ENCODE measurements around the gene AMN.
"Not testable (repeated sequence)": the region's sequence is repeated elsewhere in the genome, so short reads cannot be mapped to it uniquely, and the experiment has no call there.

AMN gene

GRCh38 chr14:102891111-102891510 is 31.4 kb upstream of the AMN start:
- Mint-ChIP-seq H3K9me3 (no peaks in the 10 kb centered on the region), H3K4me1 (peaks cover 4 to 23% of the 10 kb centered on the region in 2 donors), H3K27ac (no peak overlapping the region), H3K36me3 (peaks cover 50 to 66% of the 10 kb centered on the region in 2 donors), H3K27me3 (no peaks in the 10 kb centered on the region), H3K4me3 (no peak overlapping the region)
- DNase-seq (no peak), ATAC-seq (replicated peaks) (no peak)

GRCh38 chr14:102891556-102891955 is 30.9 kb upstream of the AMN start:
- H3K4me3 Mint-ChIP-seq: no peak overlapping the region
- no peaks in the 10 kb centered on the region for H3K27me3 Mint-ChIP-seq
- DNase-seq (no peak), ATAC-seq (replicated peaks) (no peak)
- H3K9me3 Mint-ChIP-seq: no peaks in the 10 kb centered on the region
- H3K4me1 Mint-ChIP-seq: peaks cover 4 to 25% of the 10 kb centered on the region in 2 donors
- H3K27ac Mint-ChIP-seq: no peak overlapping the region
- H3K36me3 Mint-ChIP-seq: peaks cover 51 to 65% of the 10 kb centered on the region in 2 donors

- Mint-ChIP-seq H3K36me3 (peaks cover 51 to 61% of the 10 kb centered on the region in 2 donors), H3K27ac (no peak overlapping the region), H3K4me3 (no peak overlapping the region), H3K27me3 (no peaks in the 10 kb centered on the region), H3K4me1 (peaks cover 7 to 29% of the 10 kb centered on the region in 2 donors), H3K9me3 (no peaks in the 10 kb centered on the region)
- no peak for DNase-seq
- no peak for ATAC-seq (replicated peaks)
Observed at GRCh38 chr14:102892651-102893050, 29.8 kb upstream of the AMN start.

- Mint-ChIP-seq H3K9me3 (no peaks in the 10 kb centered on the region), H3K27me3 (no peaks in the 10 kb centered on the region), H3K36me3 (peaks cover 48 to 58% of the 10 kb centered on the region in 2 donors), H3K4me1 (peaks cover 13 to 37% of the 10 kb centered on the region in 2 donors), H3K4me3 (peak overlapping the region in 1 of 2 donors; percentile 32), H3K27ac (peak overlapping the region; percentile 75)
- ATAC-seq (replicated peaks) (peak; percentile 84 to 92), DNase-seq (peak; percentile 41)
Observed at GRCh38 chr14:102893452-102893851, 29.0 kb upstream of the AMN start.

GRCh38 chr14:102896735-102897134 is 25.7 kb upstream of the AMN start:
- H3K4me3 Mint-ChIP-seq; H3K9me3 Mint-ChIP-seq; DNase-seq; ATAC-seq (replicated peaks); H3K27me3 Mint-ChIP-seq; H3K27ac Mint-ChIP-seq: not testable (repeated sequence)
- peaks cover 35 to 70% of the 10 kb centered on the region in 2 donors for H3K4me1 Mint-ChIP-seq
- peaks cover 57 to 59% of the 10 kb centered on the region in 2 donors for H3K36me3 Mint-ChIP-seq

- ATAC-seq (replicated peaks) (no peak), DNase-seq (no peak)
- H3K27ac Mint-ChIP-seq: peak overlapping the region; percentile 85
- H3K36me3 Mint-ChIP-seq: peaks cover 59 to 60% of the 10 kb centered on the region in 2 donors
- peak overlapping the region in 1 of 2 donors; percentile 10 for H3K4me3 Mint-ChIP-seq
- H3K9me3 Mint-ChIP-seq: no peaks in the 10 kb centered on the region
- H3K4me1 Mint-ChIP-seq: peaks cover 42 to 77% of the 10 kb centered on the region in 2 donors
- no peaks in the 10 kb centered on the region for H3K27me3 Mint-ChIP-seq
Observed at GRCh38 chr14:102897299-102898027, 25.0 kb upstream of the AMN start.

- peaks cover 64% of the 10 kb centered on the region in 2 donors for H3K36me3 Mint-ChIP-seq
- peak overlapping the region; percentile 52 to 74 for H3K4me3 Mint-ChIP-seq
- H3K27me3 Mint-ChIP-seq: no peaks in the 10 kb centered on the region
- peak overlapping the region; percentile 96 for H3K27ac Mint-ChIP-seq
- H3K4me1 Mint-ChIP-seq: peaks cover 49 to 77% of the 10 kb centered on the region in 2 donors
- ATAC-seq (replicated peaks) (no peak), DNase-seq (no peak)
- no peaks in the 10 kb centered on the region for H3K9me3 Mint-ChIP-seq
Observed at GRCh38 chr14:102898298-102898697, 24.2 kb upstream of the AMN start.

GRCh38 chr14:102898776-102899515 is 23.5 kb upstream of the AMN start:
- no peaks in the 10 kb centered on the region for H3K27me3 Mint-ChIP-seq
- peak; percentile 43 to 49 for ATAC-seq (replicated peaks)

GRCh38 chr14:102899516-102899900 is 23.0 kb upstream of the AMN start:
- Mint-ChIP-seq H3K9me3 (no peaks in the 10 kb centered on the region), H3K27ac (peak overlapping the region; percentile 96), H3K27me3 (no peaks in the 10 kb centered on the region), H3K4me1 (peaks cover 49 to 77% of the 10 kb centered on the region in 2 donors), H3K36me3 (peaks cover 65 to 69% of the 10 kb centered on the region in 2 donors), H3K4me3 (peak overlapping the region; percentile 41 to 43)
- ATAC-seq (replicated peaks) (no peak), DNase-seq (no peak)

More at GRCh38 chr14:102898776-102899515, 23.5 kb upstream of the AMN start:
- H3K36me3 Mint-ChIP-seq: peaks cover 66 to 67% of the 10 kb centered on the region in 2 donors
- peaks cover 49 to 77% of the 10 kb centered on the region in 2 donors for H3K4me1 Mint-ChIP-seq
- H3K4me3 Mint-ChIP-seq: peak overlapping the region; percentile 52 to 74
- H3K9me3 Mint-ChIP-seq: no peaks in the 10 kb centered on the region
- peak; percentile 67 for DNase-seq
- peak overlapping the region; percentile 96 for H3K27ac Mint-ChIP-seq

GRCh38 chr14:102900631-102901571 is 21.6 kb upstream of the AMN start:
- Mint-ChIP-seq H3K4me1 (peaks cover 49 to 74% of the 10 kb centered on the region in 2 donors), H3K9me3 (no peaks in the 10 kb centered on the region), H3K27ac (peak overlapping the region; percentile 96), H3K27me3 (no peaks in the 10 kb centered on the region), H3K36me3 (peaks cover 62 to 65% of the 10 kb centered on the region in 2 donors), H3K4me3 (peak overlapping the region; percentile 55 to 69)
- ATAC-seq (replicated peaks) (peak; percentile 60 to 62), DNase-seq (no peak)

GRCh38 chr14:102901633-102902032 is 20.8 kb upstream of the AMN start:
- peak; percentile 88 to 93 for ATAC-seq (replicated peaks)

GRCh38 chr14:102902086-102902485 is 20.4 kb upstream of the AMN start:
- Mint-ChIP-seq H3K4me3 (peak overlapping the region; percentile 55 to 74), H3K27me3 (no peaks in the 10 kb centered on the region), H3K27ac (peak overlapping the region; percentile 96), H3K36me3 (peaks cover 62 to 68% of the 10 kb centered on the region in 2 donors), H3K9me3 (no peaks in the 10 kb centered on the region), H3K4me1 (peaks cover 49 to 70% of the 10 kb centered on the region in 2 donors)
- ATAC-seq (replicated peaks) (peak; percentile 13 to 27), DNase-seq (no peak)

More at GRCh38 chr14:102901633-102902032, 20.8 kb upstream of the AMN start:
- H3K4me1 Mint-ChIP-seq: peaks cover 49 to 70% of the 10 kb centered on the region in 2 donors
- no peaks in the 10 kb centered on the region for H3K27me3 Mint-ChIP-seq
- H3K9me3 Mint-ChIP-seq: no peaks in the 10 kb centered on the region
- H3K4me3 Mint-ChIP-seq: peak overlapping the region; percentile 55 to 69
- peak; percentile 79 for DNase-seq
- H3K27ac Mint-ChIP-seq: peak overlapping the region; percentile 96
- H3K36me3 Mint-ChIP-seq: peaks cover 60 to 64% of the 10 kb centered on the region in 2 donors

- DNase-seq: no peak
- Mint-ChIP-seq H3K27ac (peak overlapping the region; percentile 96), H3K27me3 (no peaks in the 10 kb centered on the region), H3K9me3 (no peaks in the 10 kb centered on the region), H3K4me3 (peak overlapping the region in 1 of 2 donors; percentile 74), H3K36me3 (peaks cover 62 to 70% of the 10 kb centered on the region in 2 donors), H3K4me1 (peaks cover 48 to 68% of the 10 kb centered on the region in 2 donors)
- no peak for ATAC-seq (replicated peaks)
Observed at GRCh38 chr14:102902523-102903247, 19.8 kb upstream of the AMN start.

Data from stimulated activated naive B cell treated with anti-CD40 and anti-IgM and Interleukin-4, amounts not matched to agents 10 μg/mL and 1 μg/mL and 100 μg/mL, for 72 hours (primary cell).